GM12865 (cell line): ENCODE results near the gene LDLRAD3.

ENCODE experiments used
- DNase-seq: peaks from one replicate; pipeline ENCODE4 v3.0.0; 2010; ENCODE audit warnings: low read depth
- H3K4me3 ChIP-seq: 2 replicates; pipeline ENCODE4 v1.5.1; 2011; ENCODE audit warnings: mild to moderate bottlenecking, low read depth, low read length, control low read depth
- TF ChIP-seq, protein P1 (sequence below): IDR thresholded peaks from 2 replicates; pipeline ENCODE4 v1.5.1; 2011; ENCODE audit warnings: low read length, control low read depth, low read depth, inconsistent platforms; ENCODE audit not compliant: insufficient read depth; ENCODE audit errors: missing control alignments

LDLRAD3 gene

GRCh38 chr11:35943309-35943708, 553 bp upstream of the LDLRAD3 start:
- TF ChIP-seq, protein P1, sequence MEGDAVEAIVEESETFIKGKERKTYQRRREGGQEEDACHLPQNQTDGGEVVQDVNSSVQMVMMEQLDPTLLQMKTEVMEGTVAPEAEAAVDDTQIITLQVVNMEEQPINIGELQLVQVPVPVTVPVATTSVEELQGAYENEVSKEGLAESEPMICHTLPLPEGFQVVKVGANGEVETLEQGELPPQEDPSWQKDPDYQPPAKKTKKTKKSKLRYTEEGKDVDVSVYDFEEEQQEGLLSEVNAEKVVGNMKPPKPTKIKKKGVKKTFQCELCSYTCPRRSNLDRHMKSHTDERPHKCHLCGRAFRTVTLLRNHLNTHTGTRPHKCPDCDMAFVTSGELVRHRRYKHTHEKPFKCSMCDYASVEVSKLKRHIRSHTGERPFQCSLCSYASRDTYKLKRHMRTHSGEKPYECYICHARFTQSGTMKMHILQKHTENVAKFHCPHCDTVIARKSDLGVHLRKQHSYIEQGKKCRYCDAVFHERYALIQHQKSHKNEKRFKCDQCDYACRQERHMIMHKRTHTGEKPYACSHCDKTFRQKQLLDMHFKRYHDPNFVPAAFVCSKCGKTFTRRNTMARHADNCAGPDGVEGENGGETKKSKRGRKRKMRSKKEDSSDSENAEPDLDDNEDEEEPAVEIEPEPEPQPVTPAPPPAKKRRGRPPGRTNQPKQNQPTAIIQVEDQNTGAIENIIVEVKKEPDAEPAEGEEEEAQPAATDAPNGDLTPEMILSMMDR: no peak

DNA sequence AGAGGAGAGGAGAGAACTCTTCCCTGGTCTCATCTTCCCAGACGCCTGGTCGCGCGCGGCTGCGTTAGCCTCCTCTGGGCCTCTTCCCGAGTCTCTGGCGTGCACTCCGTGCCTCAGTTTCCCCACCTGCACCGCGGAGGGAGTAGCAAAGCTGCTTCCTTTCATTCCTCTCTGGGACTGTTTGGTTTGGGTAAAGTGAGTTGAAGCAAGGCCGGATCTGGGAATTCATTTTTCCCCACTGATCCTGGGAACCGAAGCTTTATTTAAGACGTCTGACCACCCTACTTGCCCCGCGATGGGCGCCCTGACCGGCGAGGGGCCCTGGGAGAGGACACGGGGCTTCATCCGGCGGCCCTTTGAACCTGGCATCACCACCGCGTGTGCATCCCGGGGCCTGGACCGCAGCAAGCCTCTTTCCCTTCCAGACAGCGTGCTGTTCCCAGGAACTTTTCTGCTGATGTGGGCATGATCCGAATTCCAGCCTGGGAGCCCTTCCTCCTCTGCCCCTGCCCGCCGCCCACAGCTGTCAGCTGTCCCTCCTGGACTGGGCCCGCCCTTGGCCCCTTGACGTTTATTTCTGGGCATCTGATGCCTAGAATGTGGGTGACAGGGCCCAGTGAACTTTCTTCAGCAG, 758 bp downstream of the LDLRAD3 start:
- TF ChIP-seq, protein P1: no peak
- peak overlapping the region; percentile 48 for H3K4me3 ChIP-seq
- DNase-seq: no peak

More at GRCh38 chr11:35943309-35943708, 553 bp upstream of the LDLRAD3 start:
- DNase-seq: no peak
- peak overlapping the region; percentile 46 for H3K4me3 ChIP-seq

- TF ChIP-seq, protein P1: no peak
- DNase-seq: no peak
- no peak overlapping the region for H3K4me3 ChIP-seq
These were observed 1.3 kb downstream of the LDLRAD3 start for GRCh38 chr11:35945137-35945518.

- no peak overlapping the region for H3K4me3 ChIP-seq
- TF ChIP-seq, protein P1: no peak
- DNase-seq: no peak
These were observed 2.9 kb downstream of the LDLRAD3 start for GRCh38 chr11:35946766-35947165.

- DNase-seq: no peak
- no peak overlapping the region for H3K4me3 ChIP-seq
- TF ChIP-seq, protein P1: no peak
These were observed 3.6 kb downstream of the LDLRAD3 start for GRCh38 chr11:35947437-35947836.

GRCh38 chr11:35949242-35949641, 5.4 kb downstream of the LDLRAD3 start:
- DNase-seq: no peak
- TF ChIP-seq, protein P1: no peak
- no peak overlapping the region for H3K4me3 ChIP-seq

DNA sequence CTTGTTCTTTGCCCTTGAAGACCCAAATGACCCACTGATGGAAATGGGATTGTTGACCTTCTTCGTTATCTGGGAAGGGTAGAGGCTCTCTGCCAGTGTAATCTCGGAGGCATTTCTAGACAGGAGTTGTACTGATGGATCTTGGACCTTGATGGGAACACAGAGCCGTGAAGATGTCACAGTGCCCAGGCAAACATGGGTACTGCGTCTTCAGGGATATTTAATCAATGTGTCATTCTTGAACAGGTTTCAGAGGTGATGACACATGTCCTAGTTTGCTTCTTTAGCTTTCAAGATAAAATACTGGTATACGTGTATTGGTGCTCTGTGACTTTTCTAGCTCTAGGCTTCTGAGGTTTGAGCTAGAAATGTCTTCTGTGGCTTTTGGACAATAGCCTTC, 6.2 kb downstream of the LDLRAD3 start:
- DNase-seq: no peak
- TF ChIP-seq, protein P1: no peak
- H3K4me3 ChIP-seq: no peak overlapping the region
